T-helper 2 cell treated with Interferon-gamma antibody and Interleukin-4, amounts not matched to agents 100 ng/mL and 5 ng/mL, for 36 hours (primary cell): Measurements from ENCODE around the gene PWWP2B. TPM values are rescaled to one million over a fixed set of nuclear protein-coding genes. Genes with fewer than 3 reads are reported as not detected.

ENCODE experiments used
- intact Hi-C: fragments of 100-400 bp; cut with micrococcal nuclease; formaldehyde crosslinking; loops from one replicate; pipeline ENCODE4 v1.15.1; 2023
- total RNA-seq: library from RNA; stranded (reverse); gene quantifications from 2 replicates; pipeline ENCODE4 v1.2.3, GENCODE V29; 2022

PWWP2B gene
- 5.4 and 5.9 TPM in 2 replicates for total RNA-seq

DNA sequence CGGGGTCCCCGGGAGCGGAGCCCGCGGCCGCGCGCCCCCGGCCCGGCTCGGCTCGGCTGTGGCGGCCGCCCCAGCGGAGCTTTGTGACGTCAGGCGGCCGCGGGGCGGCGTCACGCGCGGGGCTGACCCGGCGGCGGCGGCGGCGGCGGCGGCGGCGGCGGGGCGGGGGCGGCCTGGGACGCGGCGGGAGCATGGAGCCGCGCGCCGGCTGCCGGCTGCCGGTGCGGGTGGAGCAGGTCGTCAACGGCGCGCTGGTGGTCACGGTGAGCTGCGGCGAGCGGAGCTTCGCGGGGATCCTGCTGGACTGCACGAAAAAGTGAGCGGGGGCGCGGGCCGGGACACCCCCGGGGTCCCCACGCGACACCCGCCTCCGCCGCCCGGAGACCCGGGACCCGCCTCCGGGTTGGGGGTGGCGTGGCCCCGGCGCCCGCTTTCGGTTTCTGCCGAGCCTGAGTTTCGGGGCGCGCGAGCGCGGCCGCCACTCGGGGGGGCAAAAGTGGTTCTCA is at the start of gene PWWP2B:
Gene PWWP2B, plus strand, starts transcription at position 165 of the 506 bp plus-strand sequence. Its CDS starts 27 bp downstream, at position 192.
- intact Hi-C loops, result loop anchor here (1.0 to 5.0 kb wide), 3 partner anchors 50 to 240 kb away; partner anchors contain the start of gene INPP5A

GRCh38 chr10:132347211-132347930 is 49.6 kb upstream of the PWWP2B start:
- intact Hi-C loops, result no loop called here

DNA sequence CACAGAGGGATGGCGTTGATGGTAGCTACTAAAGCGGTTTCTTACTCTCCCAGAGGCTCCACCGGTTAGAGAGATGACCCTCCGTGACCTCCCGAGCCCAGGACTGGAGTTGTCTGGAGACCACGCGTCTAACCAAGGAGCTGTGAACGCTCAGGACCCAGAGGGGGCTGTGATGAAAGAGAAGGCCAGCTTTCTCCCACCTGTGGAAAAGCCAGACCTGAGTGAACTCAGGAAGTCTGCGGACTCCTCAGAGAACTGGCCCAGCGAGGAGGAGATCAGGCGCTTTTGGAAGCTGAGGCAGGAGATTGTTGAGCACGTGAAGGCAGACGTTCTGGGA is 49.1 kb upstream of the PWWP2B start:
- intact Hi-C loops, result no loop called here

DNA sequence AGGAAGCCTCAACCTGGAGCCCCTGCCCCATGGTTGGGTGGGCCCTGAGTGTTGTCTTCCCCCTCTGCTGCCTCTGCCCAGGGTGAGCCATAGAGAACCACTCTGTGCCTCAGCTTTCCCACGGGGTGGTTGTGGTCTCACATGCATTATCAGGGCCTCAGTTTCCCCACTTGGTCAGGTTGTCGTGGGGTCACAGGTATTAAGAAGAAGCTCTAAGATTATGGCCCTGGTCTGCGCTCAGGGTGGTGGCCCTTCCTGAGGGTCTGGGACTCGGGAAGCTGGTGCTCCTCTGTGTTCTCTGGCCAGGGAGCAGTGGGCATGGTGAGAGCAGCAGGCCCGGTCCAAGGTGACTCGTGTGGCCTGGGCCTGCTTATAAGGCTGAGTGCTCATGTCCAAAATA is 47.2 kb upstream of the PWWP2B start:
- intact Hi-C loops, result no loop called here

- intact Hi-C loops, result no loop called here
These were observed 46.6 kb upstream of the PWWP2B start for GRCh38 chr10:132350391-132350790.

DNA sequence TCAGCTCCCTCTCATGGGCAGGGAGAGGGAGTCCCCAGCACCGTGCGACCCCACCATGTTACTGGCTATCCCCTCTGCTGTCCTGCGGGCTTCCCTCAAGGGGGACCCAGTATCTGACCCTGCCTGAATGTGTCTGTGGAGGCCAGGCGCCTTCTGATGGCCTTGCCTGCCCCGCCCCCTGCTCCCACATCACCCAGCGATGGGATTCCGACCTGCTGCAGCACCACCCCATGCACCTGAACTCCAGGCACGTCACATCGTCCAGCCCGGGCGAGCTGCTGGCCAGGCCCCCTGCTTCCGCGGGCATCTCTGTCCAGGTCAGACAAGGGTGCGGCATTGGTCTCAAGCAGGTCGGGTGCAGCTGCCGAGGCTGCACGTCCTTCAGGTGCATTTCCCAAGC is 46.1 kb upstream of the PWWP2B start:
- intact Hi-C loops, result no loop called here

DNA sequence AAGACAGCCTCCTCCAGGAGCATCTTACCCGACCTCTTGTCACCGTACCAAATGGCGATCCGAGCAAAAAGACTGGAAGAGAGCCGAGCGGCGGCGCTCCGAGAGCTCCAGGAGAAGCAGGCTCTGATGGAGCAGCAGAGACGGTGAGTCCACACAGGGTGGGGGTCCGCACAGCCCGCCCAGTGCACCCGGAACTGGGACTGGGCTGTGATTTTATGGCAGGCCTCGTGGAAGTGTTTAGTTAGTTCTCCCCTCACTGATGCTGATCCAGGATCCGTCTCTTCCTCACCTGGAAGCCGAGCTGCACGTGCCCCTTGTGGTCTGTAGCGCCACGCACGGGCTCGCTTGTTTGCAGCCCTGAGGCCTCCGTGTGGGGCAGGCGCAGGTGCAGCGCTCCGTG is 45.4 kb upstream of the PWWP2B start:
- intact Hi-C loops, result loop anchor here (1.0 kb wide), 1 partner anchor 128 kb away; no protein-coding TSS in a partner anchor

GRCh38 chr10:132352462-132353308 is 44.3 kb upstream of the PWWP2B start:
- intact Hi-C loops, result loop anchor here (1.0 kb wide), 1 partner anchor 129 kb away; no protein-coding TSS in a partner anchor

GRCh38 chr10:132353456-132354355 is 43.3 kb upstream of the PWWP2B start:
- intact Hi-C loops, result no loop called here

GRCh38 chr10:132354356-132355094 is 42.5 kb upstream of the PWWP2B start:
- intact Hi-C loops, result no loop called here

DNA sequence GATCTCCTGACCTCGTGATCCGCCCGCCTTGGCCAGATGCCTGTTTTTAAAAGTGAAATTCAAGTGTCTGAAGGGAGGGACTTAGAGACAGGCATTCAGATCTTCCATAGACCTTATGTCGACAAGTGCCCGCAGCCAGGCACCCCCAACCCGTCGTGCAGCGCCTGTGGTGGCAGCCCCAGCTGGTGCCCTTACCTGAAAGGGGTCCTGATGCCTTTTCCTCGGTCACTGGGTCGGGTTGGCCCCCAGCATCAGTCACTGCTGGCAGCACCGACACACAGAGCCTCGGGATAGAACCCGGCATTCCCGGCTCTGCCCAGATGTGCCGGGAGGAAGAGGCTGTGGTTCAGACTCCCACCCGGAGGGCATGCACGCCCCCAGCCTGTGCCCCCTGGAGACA is 41.7 kb upstream of the PWWP2B start:
- intact Hi-C loops, result no loop called here

GRCh38 chr10:132355754-132356153 is 41.2 kb upstream of the PWWP2B start:
- intact Hi-C loops, result no loop called here

- intact Hi-C loops, result no loop called here
These were observed 40.3 kb upstream of the PWWP2B start for GRCh38 chr10:132356621-132357195.

DNA sequence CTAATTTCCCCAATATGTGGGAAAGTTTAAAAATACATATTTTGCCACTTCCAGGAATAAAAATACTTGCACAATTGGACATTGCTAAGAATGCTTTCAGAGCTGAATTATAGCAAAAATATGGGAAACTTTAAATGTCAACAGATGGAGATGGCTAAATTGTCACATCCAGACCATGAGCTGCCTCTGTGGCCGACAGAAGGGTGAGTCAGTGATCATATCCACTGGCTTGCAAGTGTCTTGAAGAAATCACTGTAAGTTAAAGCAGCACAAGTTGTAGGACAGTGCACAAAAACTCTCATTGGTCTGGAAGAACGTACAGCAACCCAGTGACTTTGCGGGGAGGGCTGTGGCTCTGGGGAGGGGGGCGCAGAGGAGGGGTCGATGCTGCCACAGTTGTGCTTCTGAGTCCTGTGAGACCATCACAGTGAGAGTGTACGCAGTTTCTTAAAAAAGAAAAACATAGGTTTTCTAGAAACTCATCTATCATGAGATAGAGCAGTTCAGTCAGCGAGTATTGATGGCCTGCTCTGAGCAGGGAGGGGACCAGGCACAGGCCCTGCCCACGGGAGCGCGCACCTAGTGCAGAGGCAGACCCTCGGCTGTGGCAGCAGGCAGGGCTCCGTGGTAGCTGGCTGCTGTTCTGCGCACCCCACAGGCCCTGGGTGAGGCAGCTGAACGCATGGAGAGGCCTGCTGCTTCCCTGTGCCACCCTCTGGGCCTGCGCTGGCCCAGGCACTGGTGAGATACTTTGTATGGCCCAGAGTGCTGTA is 39.5 kb upstream of the PWWP2B start:
- intact Hi-C loops, result no loop called here

- intact Hi-C loops, result no loop called here
These were observed 37.5 kb upstream of the PWWP2B start for GRCh38 chr10:132359305-132360040.

GRCh38 chr10:132360766-132361447 is 36.1 kb upstream of the PWWP2B start:
- intact Hi-C loops, result no loop called here

- intact Hi-C loops, result no loop called here
These were observed 35.4 kb upstream of the PWWP2B start for GRCh38 chr10:132361581-132362101.

DNA sequence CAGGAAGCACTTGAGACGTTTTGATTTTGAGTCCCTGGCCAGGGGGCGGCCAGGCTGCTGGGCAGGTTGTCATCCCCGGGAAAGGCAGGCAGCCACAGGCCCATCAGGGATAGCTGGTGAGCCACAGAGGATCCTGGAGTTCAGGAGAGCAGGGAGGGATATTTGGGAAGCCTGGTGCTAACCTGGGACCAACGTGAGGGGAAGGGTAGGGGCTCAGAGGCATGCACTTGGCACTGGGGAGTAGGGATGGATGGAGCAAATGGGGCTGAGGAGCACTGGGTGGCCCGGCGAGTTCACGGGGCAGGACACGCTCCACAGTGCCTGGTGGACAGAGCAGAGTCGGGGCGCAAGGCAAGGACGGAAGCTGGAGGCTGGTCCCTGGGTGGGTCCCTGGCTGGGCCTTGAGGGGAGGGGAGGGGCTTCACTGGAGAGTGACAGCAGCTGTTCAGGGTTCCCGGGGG is 34.8 kb upstream of the PWWP2B start:
- intact Hi-C loops, result no loop called here
